GM19351 (cell line): Measurements from ENCODE around the gene WIPF2.

Experiments
- ATAC-seq: cut with Tn5 transposase; IDR thresholded peaks from one replicate; pipeline ENCODE4 v1.9.1; 2021; ENCODE audit warnings: mild to moderate bottlenecking, moderate library complexity; ENCODE audit not compliant: unreplicated experiment

WIPF2 gene

DNA sequence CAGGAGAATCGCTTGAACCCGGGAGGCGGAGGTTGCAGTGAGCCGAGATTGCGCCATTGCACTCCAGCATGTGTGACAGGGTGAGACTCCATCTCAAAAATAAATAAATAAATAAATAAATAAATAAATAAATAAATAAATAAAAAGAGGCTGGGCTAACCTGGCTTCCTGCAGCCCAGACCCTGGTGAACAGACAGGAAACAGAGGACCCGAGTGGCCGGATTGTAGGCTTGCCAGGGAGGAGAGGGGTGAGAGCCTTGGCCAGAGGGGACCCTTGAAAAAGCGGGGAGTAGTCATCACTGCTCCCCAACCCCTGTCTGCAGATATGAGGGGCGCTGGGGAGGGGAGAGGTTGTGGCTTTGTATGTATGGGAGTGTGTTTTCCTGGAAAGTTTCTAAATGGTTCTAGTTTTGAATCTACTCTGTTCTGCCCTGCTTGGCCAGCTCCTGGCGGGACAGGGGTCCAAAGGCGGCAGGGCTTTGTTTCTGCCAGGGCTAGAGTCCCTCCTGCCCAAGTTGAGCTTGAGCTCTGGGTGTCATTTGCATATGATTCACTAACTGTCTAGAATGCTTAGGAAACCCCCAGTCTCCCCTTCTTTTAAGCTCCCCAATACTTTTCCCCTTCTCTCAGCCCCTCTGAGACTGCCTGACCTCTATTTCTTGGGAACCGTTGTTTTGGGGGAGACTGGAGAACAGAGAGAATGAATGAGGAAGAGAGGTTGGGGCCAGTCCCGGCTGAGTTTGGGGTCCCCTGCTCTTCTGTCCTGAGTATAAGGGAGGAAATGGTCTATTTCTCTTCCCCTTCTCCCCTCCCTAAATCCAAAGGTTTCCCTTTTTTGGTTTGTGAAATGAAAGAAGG is 106.3 kb downstream of the WIPF2 start:
- no peak for ATAC-seq

GRCh38 chr17:40326014-40326831 is 107.1 kb downstream of the WIPF2 start:
- ATAC-seq, result no peak

GRCh38 chr17:40326832-40327199 is 107.7 kb downstream of the WIPF2 start:
- ATAC-seq, result no peak

DNA sequence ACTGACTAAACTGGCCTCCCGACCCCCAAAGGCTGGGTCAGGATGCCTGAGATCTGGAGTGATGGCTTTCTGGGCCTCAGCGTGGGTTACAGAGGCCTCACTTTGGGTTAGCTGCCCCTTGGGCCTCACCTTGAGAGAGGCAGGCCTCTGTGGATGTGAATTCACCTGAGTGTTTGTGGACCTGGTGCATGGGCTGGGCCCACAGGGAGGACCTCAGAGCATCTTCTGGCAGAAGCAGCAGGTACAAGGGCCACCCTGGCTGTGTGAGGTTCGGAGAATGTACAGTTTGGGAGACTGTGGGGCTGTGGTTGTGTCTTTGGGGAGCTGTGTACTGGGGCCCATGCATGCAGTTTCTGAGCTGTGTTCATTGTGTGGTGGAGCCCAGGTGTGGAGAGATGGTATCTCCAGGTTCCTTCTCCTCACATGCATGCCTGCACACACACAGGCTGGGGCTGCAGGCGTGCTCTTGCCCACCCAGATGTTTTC is 108.2 kb downstream of the WIPF2 start:
- ATAC-seq, result no peak

DNA sequence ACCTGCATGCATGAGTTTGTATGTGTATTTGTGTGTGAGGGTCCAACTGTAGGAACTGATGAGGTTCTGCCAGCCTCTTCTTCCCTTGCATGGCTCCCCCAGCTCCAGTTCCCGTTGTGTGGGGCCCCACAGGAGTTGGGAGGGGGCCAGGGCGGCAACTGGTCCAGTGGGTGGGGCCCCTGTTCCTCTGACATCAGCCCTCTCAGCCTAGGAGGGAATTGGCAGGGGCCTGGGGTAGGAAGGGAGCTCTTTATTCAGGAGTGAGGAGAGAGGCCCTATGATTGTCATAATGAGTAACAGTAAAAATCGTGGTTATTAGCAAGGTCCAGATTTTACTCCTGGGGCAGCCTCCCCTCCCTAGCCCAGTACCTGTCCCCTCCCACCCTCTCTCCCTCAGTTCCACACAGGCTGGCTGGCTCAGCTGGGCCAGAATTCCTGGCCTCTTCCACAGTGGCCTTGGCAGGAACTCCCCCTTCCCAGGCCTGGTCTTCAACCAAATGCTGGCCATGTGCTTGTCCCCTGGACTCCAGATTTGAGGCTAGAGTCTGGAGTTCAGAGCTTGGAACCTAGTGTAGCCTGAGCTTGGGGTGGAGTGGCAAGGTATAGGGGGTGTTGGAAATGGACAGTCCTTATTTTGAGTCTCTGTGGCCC is 108.8 kb downstream of the WIPF2 start:
- no peak for ATAC-seq

- ATAC-seq, result no peak
These were observed 109.3 kb downstream of the WIPF2 start for GRCh38 chr17:40328386-40328766.

- ATAC-seq, result no peak
These were observed 111.0 kb downstream of the WIPF2 start for GRCh38 chr17:40329839-40330794.

DNA sequence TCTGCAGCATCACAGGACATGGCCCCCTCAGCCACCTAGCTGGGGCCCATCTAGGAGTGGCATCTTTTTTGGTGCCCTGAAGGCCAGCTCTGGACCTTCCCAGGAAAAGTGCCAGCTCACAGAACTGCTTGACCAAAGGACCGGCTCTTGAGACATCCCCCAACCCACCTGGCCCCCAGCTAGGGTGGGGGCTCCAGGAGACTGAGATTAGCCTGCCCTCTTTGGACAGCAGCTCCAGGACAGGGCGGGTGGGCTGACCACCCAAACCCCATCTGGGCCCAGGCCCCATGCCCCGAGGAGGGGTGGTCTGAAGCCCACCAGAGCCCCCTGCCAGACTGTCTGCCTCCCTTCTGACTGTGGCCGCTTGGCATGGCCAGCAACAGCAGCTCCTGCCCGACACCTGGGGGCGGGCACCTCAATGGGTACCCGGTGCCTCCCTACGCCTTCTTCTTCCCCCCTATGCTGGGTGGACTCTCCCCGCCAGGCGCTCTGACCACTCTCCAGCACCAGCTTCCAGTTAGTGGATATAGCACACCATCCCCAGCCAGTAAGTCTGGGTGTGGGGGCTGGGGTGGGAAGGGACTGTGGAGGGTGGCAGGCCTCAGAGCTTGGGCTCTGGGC is 111.9 kb downstream of the WIPF2 start:
- no peak for ATAC-seq

- no peak for ATAC-seq
These were observed 112.9 kb downstream of the WIPF2 start for GRCh38 chr17:40331743-40332641.
